GM12878 (cell line): ENCODE results near the gene BTG1. TPM values are rescaled to one million over a fixed set of nuclear protein-coding genes. Genes with fewer than 3 reads are reported as not detected.
A peak's percentile ranks its signal among the peaks of the same experiment; 100 is the strongest.

Source experiments
- BACH1 ChIP-seq: fragments of 450-650 bp; IDR thresholded peaks from 2 replicates; pipeline ENCODE4 v1.6.1; 2017; ENCODE audit warnings: mild to moderate bottlenecking, borderline replicate concordance
- BCL3 ChIP-seq: IDR thresholded peaks from 2 replicates; pipeline ENCODE4 v1.6.1; 2011; ENCODE audit warnings: borderline replicate concordance, low read depth, mild to moderate bottlenecking, moderate library complexity, low read length; ENCODE audit not compliant: insufficient read depth, poor library complexity, severe bottlenecking
- CBX3 ChIP-seq: fragments of 200-600 bp; sonication (generic); IDR thresholded peaks from 2 replicates; pipeline ENCODE4 v1.6.1; 2016; ENCODE audit warnings: low read depth, borderline replicate concordance
- CBX5 ChIP-seq: sonication (generic); IDR thresholded peaks from 2 replicates; pipeline ENCODE4 v1.6.1; 2016; ENCODE audit warnings: low read depth, moderate library complexity, mild to moderate bottlenecking, inconsistent platforms
- CHD2 ChIP-seq: IDR thresholded peaks from 2 replicates; pipeline ENCODE4 v1.6.1; 2011; ENCODE audit warnings: low read depth, low read length, improper control_type of control experiment, borderline replicate concordance
- CREB1 ChIP-seq: IDR thresholded peaks from 2 replicates; pipeline ENCODE4 v1.6.1; 2012; ENCODE audit warnings: low read depth, mild to moderate bottlenecking, inconsistent platforms
- E4F1 ChIP-seq: fragments of 450-650 bp; IDR thresholded peaks from 2 replicates; pipeline ENCODE4 v1.6.1; 2018; ENCODE audit warnings: borderline replicate concordance, mild to moderate bottlenecking; ENCODE audit not compliant: partially characterized antibody
- EZH2 ChIP-seq: IDR thresholded peaks from 2 replicates; pipeline ENCODE4 v1.6.1; 2012; ENCODE audit warnings: low read depth, mild to moderate bottlenecking, control low read depth, inconsistent platforms, low read length, borderline replicate concordance; ENCODE audit not compliant: control insufficient read depth
- GATAD2B ChIP-seq: fragments of 450-650 bp; conservative IDR thresholded peaks from 2 replicates; pipeline ENCODE4 v1.6.1; 2017; ENCODE audit warnings: low read depth, mild to moderate bottlenecking, moderate library complexity
- IRF5 ChIP-seq: fragments of 450-650 bp; IDR thresholded peaks from 2 replicates; pipeline ENCODE4 v1.6.1; 2017; ENCODE audit warnings: borderline replicate concordance
- JUND ChIP-seq: IDR thresholded peaks from 2 replicates; pipeline ENCODE4 v1.6.1; 2012; ENCODE audit warnings: low read depth, mild to moderate bottlenecking, low read length, improper control_type of control experiment, moderate library complexity
- MXI1 ChIP-seq: fragments of 150-350 bp; IDR thresholded peaks from 2 replicates; pipeline ENCODE4 v1.6.1; 2011; ENCODE audit warnings: low read depth, mild to moderate bottlenecking, inconsistent platforms, low read length, improper control_type of control experiment
- MYB ChIP-seq: fragments of 150-350 bp; IDR thresholded peaks from 2 replicates; pipeline ENCODE4 v1.6.1; 2014; ENCODE audit warnings: mild to moderate bottlenecking, low read depth, low read length, borderline replicate concordance
- NFYB ChIP-seq: IDR thresholded peaks from 2 replicates; pipeline ENCODE4 v1.6.1; 2011; ENCODE audit warnings: low read depth, mild to moderate bottlenecking, low read length, improper control_type of control experiment, moderate library complexity; ENCODE audit not compliant: insufficient read depth
- NR2F1 ChIP-seq: fragments of 450-650 bp; conservative IDR thresholded peaks from 2 replicates; pipeline ENCODE4 v1.6.1; 2017; ENCODE audit warnings: mild to moderate bottlenecking
- NRF1 ChIP-seq: conservative IDR thresholded peaks from 2 replicates; pipeline ENCODE4 v1.6.1; 2011; ENCODE audit warnings: mild to moderate bottlenecking, low read depth, low read length, improper control_type of control experiment
- PAX8 ChIP-seq: fragments of 450-650 bp; IDR thresholded peaks from 2 replicates; pipeline ENCODE4 v1.6.1; 2017; ENCODE audit warnings: mild to moderate bottlenecking, moderate library complexity
- SKIL ChIP-seq: fragments of 450-650 bp; IDR thresholded peaks from 2 replicates; pipeline ENCODE4 v1.6.1; 2017; ENCODE audit warnings: mild to moderate bottlenecking, low read depth, inconsistent platforms; ENCODE audit not compliant: poor library complexity, severe bottlenecking
- TCF12 ChIP-seq: IDR thresholded peaks from 2 replicates; pipeline ENCODE4 v1.6.1; 2011; ENCODE audit warnings: low read depth, mild to moderate bottlenecking, low read length
- TCF3 ChIP-seq: IDR thresholded peaks from 2 replicates; pipeline ENCODE4 v1.6.1; 2012; ENCODE audit warnings: low read depth, mild to moderate bottlenecking, low read length, borderline replicate concordance; ENCODE audit not compliant: insufficient read depth
- TCF7 ChIP-seq: IDR thresholded peaks from 2 replicates; pipeline ENCODE4 v1.6.1; 2014; ENCODE audit warnings: antibody characterized with exemption, borderline replicate concordance
- ZSCAN29 ChIP-seq: fragments of 450-650 bp; IDR thresholded peaks from 2 replicates; pipeline ENCODE4 v1.6.1; 2017; ENCODE audit warnings: mild to moderate bottlenecking, moderate library complexity
- polyA plus RNA-seq, 11 experiments: library from polyadenylated mRNA; depleted of rRNA in 4 of 11; unstranded in 6 of 11; stranded (reverse) in 5 of 11; fragments of >200 nt; fragmentation: Nextera tagmentation in 4 of 11; fragmentation: Illumina TruSeq in 1 of 11; extraction: Ambion mirVana in 4 of 11; extraction: Trizol in 1 of 11; gene quantifications; 1 replicate in 1 of 11; 2 replicates in 10 of 11; pipeline versions ENCODE4 v1.2.1 to v1.2.3, GENCODE V29; 2011 to 2016; ENCODE audit warnings: inconsistent platforms in 2 of 11, missing spikeins in 2 of 11, low read depth in 1 of 11
- total RNA-seq, 4 experiments: library from RNA; depleted of rRNA in 3 of 4; stranded (reverse); fragments of >200 nt in 3 of 4; fragmentation: Illumina TruSeq in 1 of 4; extraction: Trizol in 1 of 4; gene quantifications; 2 replicates each; pipeline versions ENCODE4 v1.2.1 to v1.2.3, GENCODE V29; 2013 to 2021

Gene BTG1
- total and polyA plus RNA-seq, 10 of the 15 experiments (the other 5 are each of a cell fraction or from before 2014, with no cell fraction given) = 23.7 to 194 (median 56.4) TPM

GRCh38 chr12:92145731-92146496 lies at the start of gene BTG1 (continued):
- TF ChIP-seq SKIL = peak; percentile 51
- no peak for TF ChIP-seq PAX8
- 0 out of 2 replicates have a peak, but pooled peaks have one; percentile 36 for TF ChIP-seq ZSCAN29
- TF ChIP-seq CBX3 = no peak
- TF ChIP-seq BACH1 = peak; percentile 95
- TF ChIP-seq MXI1 = peak; percentile 86
- no peak; the same call in 1 of the 2 replicates for TF ChIP-seq TCF7
- TF ChIP-seq CHD2 = peak; percentile 73; the same call in 1 of the 2 replicates
- no peak for TF ChIP-seq MYB
- TF ChIP-seq TCF12 = peak; percentile 95
- peak; percentile 98 for TF ChIP-seq CREB1
- TF ChIP-seq IRF5 = no peak
- peak; percentile 55 for TF ChIP-seq GATAD2B
- TF ChIP-seq NFYB = peak; percentile 76; the same call in 1 of the 2 replicates
- TF ChIP-seq EZH2 = no peak
- TF ChIP-seq CBX5 = peak; percentile 93
- 0 out of 2 replicates have a peak, but pooled peaks have one; percentile 22 for TF ChIP-seq NRF1
- no peak for TF ChIP-seq E4F1
- TF ChIP-seq JUND = peak; percentile 60; the same call in 1 of the 2 replicates
- TF ChIP-seq BCL3 = peak; percentile 65
- peak; percentile 94 for TF ChIP-seq TCF3
- TF ChIP-seq NR2F1 = no peak
